Left lung (tissue), 10 donors: ENCODE results near the gene TXNRD2. TPM values are rescaled to one million over a fixed set of nuclear protein-coding genes. Genes with fewer than 3 reads are reported as not detected.
A peak's percentile ranks its signal among the peaks of the same experiment; 100 is the strongest.

Experiments used
- ATAC-seq: fragments of 200-7000 bp; cut with Tn5 transposase; one replicate; pipeline ENCODE4 v1.9.1; 2020; ENCODE audit warnings: moderate library complexity
- DNase-seq, 4 donors: peaks; one replicate each; pipeline ENCODE4 v3.0.0-alpha.2; 2013 to 2020
- H3K27ac ChIP-seq, 2 donors: fragments of 200-600 bp; sonication (generic) in 1 of 2; one replicate each; pipeline versions ENCODE4 v1.5.0 to v1.8.0; 2020 to 2021
- H3K27me3 ChIP-seq, 2 donors: fragments of 200-600 bp; sonication (generic) in 1 of 2; one replicate each; pipeline versions ENCODE4 v1.5.0 to v1.8.0; 2020 to 2021
- H3K36me3 ChIP-seq, 2 donors: fragments of 200-600 bp; sonication (generic) in 1 of 2; one replicate each; pipeline versions ENCODE4 v1.5.0 to v1.8.0; 2020 to 2021
- H3K4me1 ChIP-seq, 2 donors: fragments of 200-600 bp; one replicate each; pipeline ENCODE4 v1.8.0; 2021
- H3K4me3 ChIP-seq, 2 donors: fragments of 200-600 bp; sonication (generic) in 1 of 2; one replicate each; pipeline versions ENCODE4 v1.5.0 to v1.8.0; 2020 to 2021; ENCODE audit warnings: mild to moderate bottlenecking in 1 of 2
- H3K9me3 ChIP-seq, 2 donors: fragments of 200-600 bp; sonication (generic) in 1 of 2; one replicate each; pipeline versions ENCODE4 v1.5.0 to v1.8.0; 2020 to 2021
- intact Hi-C, 2 donors: fragments of 100-400 bp; cut with DNase I; formaldehyde crosslinking; loops; one replicate each; pipeline versions ENCODE4 v1.11.2 to v1.14.2; 2022
- polyA plus RNA-seq, 6 donors: library from polyadenylated mRNA; unstranded; fragments of 120-200 nt; gene quantifications; one replicate each; pipeline ENCODE4 v1.2.1, GENCODE V29; 2013; ENCODE audit not compliant: insufficient read length in 6 of 6
- total RNA-seq, 2 donors: library from RNA; stranded (reverse); fragmentation: NEBNext Ultra II Directional; extraction: Animal tissue kit (Norgen Biotek cat#: 25700); gene quantifications; one replicate each; pipeline ENCODE4 v1.2.1, GENCODE V29; 2021
- TF ChIP-seq, protein P1 (sequence below), 2 donors: fragments of 200-600 bp; sonication (generic) in 1 of 2; IDR thresholded peaks; one replicate each; pipeline versions ENCODE4 v1.5.0 to v1.8.0; 2021; ENCODE audit warnings: antibody characterized with exemption in 2 of 2
- donor health status: DM: no; HTN: yes; CAD: no.
- donor health status: DM: no; HTN: no; CAD: no.

The TXNRD2 gene
- total and polyA plus RNA-seq, 8 donors = 17.6 to 42.8 (median 22.2) TPM

DNA sequence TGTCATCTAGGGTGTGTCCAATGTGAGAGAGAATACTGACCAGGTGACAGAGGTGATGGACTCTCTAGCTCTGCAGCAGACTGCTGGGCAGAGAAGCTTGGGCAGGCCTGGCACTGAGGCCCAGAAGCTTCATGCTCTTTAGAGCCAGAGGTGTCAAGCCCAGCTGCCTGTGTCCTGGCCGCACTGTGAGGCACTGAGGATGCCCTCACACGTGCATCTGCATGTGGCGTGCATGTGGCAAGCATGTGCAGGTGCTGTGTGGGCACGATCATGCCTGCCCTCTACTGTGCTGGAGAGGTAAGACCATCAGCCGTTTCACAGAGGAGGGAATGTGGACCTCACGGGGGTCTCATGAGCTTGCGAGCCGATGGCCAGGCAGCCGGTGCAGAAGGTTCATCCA is 15.8 kb upstream of the TXNRD2 start:
- ATAC-seq (no peak), DNase-seq (peak in 1 of 4 donors; percentile 54)
- H3K4me3 ChIP-seq = no peak overlapping the region
- no peaks in the 10 kb centered on the region for H3K9me3 ChIP-seq
- peaks cover 23 to 44% of the 10 kb centered on the region in 2 donors for H3K4me1 ChIP-seq
- no peak overlapping the region for H3K27ac ChIP-seq
- H3K27me3 ChIP-seq = no peaks in the 10 kb centered on the region
- TF ChIP-seq, protein P1, sequence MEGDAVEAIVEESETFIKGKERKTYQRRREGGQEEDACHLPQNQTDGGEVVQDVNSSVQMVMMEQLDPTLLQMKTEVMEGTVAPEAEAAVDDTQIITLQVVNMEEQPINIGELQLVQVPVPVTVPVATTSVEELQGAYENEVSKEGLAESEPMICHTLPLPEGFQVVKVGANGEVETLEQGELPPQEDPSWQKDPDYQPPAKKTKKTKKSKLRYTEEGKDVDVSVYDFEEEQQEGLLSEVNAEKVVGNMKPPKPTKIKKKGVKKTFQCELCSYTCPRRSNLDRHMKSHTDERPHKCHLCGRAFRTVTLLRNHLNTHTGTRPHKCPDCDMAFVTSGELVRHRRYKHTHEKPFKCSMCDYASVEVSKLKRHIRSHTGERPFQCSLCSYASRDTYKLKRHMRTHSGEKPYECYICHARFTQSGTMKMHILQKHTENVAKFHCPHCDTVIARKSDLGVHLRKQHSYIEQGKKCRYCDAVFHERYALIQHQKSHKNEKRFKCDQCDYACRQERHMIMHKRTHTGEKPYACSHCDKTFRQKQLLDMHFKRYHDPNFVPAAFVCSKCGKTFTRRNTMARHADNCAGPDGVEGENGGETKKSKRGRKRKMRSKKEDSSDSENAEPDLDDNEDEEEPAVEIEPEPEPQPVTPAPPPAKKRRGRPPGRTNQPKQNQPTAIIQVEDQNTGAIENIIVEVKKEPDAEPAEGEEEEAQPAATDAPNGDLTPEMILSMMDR (IDR thresholded peaks at IDR 0.05) = no peak
- peaks cover 0 to 6% of the 10 kb centered on the region in 2 donors for H3K36me3 ChIP-seq
- intact Hi-C loops = no loop called here

DNA sequence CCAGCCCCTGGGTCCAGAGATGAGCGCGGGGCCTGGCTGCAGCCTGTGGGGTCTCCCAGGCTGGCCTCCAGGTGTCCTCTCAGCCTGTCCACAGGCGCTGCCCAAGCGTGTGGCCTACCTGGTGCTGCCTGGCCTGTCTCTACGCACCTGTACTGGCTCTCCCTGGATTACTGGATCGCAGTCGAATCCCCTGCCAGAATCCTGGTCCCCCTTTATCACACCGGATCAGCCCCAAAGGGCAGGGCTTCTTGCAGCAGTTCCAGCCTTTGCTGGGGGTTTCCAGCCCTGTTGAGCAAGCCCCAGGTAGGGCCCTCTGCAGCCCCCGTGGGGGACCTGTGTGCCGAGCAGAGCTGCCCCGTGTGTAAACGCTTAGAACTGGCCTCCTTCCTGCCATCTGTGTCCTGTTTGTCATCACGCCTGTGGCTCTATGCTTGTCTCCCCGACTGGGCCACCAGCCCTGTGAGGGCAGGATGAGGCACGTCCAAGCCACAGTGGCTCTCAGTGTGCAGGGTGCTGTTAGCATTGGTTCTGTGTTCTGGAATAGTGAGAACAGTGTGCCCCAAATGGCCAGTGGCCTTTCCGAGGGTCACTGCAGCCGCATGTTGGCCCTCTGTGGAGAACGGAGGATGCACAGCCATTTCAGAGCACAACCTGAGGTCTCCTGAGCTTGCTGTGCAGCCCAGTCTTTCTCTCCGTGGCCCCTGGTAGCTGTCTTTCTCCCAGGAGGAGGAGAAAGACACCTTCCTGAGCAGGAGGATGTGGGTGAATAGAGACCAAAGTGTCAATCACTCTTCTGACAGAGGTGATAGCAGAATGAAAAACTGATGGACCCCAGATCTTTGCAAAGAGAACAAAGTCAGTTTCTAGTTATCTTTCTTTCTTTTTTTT is 13.9 kb upstream of the TXNRD2 start:
- TF ChIP-seq, protein P1 (IDR thresholded peaks at IDR 0.05) = no peak
- H3K27me3 ChIP-seq = no peaks in the 10 kb centered on the region
- DNase-seq (peak in 1 of 4 donors; percentile 58), ATAC-seq (no peak)
- intact Hi-C loops = no loop called here
- no peak overlapping the region for H3K4me3 ChIP-seq
- peaks cover 0 to 5% of the 10 kb centered on the region in 2 donors for H3K36me3 ChIP-seq
- peaks cover 17 to 29% of the 10 kb centered on the region in 2 donors for H3K4me1 ChIP-seq
- no peak overlapping the region for H3K27ac ChIP-seq
- no peaks in the 10 kb centered on the region for H3K9me3 ChIP-seq

DNA sequence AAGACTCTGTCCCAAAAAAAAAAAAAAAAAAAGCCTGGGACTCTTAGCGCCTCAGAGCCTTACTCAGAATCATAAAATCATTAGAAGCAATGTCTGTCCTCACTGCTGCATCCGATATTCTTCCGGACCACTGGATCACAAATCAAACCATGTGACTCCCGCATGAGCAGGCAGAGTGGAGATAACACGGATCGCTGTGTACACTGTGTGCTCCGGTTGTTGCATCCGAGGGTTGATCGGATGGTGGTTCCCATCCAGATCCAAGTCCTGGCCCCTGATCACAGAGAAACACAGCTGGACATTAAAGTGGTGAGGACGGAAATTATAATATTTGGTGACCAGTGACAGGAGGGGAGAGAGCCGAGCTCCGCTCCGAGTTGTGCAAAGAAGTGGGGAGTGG is 9.7 kb upstream of the TXNRD2 start:
- no peaks in the 10 kb centered on the region for H3K27me3 ChIP-seq
- DNase-seq (no peak), ATAC-seq (no peak)
- no peak overlapping the region for H3K27ac ChIP-seq
- H3K4me1 ChIP-seq = peaks cover 5 to 29% of the 10 kb centered on the region in 2 donors
- TF ChIP-seq, protein P1 (IDR thresholded peaks at IDR 0.05) = no peak
- intact Hi-C loops = no loop called here
- no peak overlapping the region for H3K4me3 ChIP-seq
- peaks cover 0 to 8% of the 10 kb centered on the region in 2 donors for H3K36me3 ChIP-seq
- no peaks in the 10 kb centered on the region for H3K9me3 ChIP-seq

DNA sequence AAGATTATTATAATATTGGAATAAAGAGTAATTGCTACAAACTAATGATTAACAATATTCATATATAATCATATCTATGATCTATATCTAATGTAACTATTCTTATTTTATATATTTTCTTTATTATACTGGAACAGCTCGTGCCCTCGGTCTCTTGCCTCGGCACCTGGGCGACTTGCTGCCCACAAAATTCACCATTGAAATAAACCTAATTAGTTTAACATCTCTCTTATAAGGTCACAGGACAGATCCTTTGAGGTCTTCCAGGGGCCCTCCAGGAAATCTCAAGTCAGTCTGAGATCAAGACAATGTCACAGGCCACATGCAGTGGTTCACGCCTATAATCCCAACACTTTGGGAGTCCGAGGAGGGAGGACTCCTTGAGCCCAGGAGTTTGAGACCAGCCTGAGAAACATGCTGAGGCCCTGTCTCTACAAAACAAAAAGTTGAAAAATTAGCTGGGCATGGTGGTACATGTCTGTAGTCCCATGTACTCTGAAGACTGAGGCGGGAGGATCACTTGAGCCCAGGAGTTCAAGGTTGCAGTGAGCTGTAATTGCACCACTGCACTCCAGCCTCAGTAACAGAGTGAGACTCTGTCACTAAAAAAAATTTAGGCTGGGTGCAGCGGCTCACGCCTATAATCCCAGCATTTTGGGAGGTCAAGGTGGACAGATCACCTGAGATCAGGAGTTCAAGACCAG is 6.6 kb upstream of the TXNRD2 start:
- intact Hi-C loops = no loop called here
- Histone ChIP-seq H3K27me3 (no peaks in the 10 kb centered on the region), H3K27ac (no peak overlapping the region), H3K4me3 (no peak overlapping the region), H3K36me3 (peaks cover 0 to 8% of the 10 kb centered on the region in 2 donors), H3K4me1 (peaks cover 10 to 30% of the 10 kb centered on the region in 2 donors), H3K9me3 (no peaks in the 10 kb centered on the region)
- TF ChIP-seq, protein P1 (IDR thresholded peaks at IDR 0.05) = peak in 1 of 2 donors; percentile 30
- no peak for ATAC-seq
- peak in 1 of 4 donors; percentile 4 for DNase-seq
